Activated T-cell treated with anti-CD3 and anti-CD28 coated beads for 1 hour (primary cell): ENCODE measurements around the gene POLE.

Experiments
- DNase-seq: peaks from one replicate; pipeline ENCODE4 v3.0.0-alpha.2; 2020; ENCODE audit warnings: low read depth

The POLE gene

GRCh38 chr12:132629330-132629729, 57.8 kb downstream of the POLE start:
- DNase-seq, result no peak

- DNase-seq, result no peak
Observed at GRCh38 chr12:132625731-132626430, 61.3 kb downstream of the POLE start.

GRCh38 chr12:132624910-132625630, 62.1 kb downstream of the POLE start:
- DNase-seq, result no peak

GRCh38 chr12:132624186-132624855, 62.8 kb downstream of the POLE start:
- DNase-seq, result no peak

- DNase-seq, result no peak
Observed at GRCh38 chr12:132623072-132623869, 63.9 kb downstream of the POLE start.

GRCh38 chr12:132622437-132623071, 64.6 kb downstream of the POLE start:
- DNase-seq, result no peak

GRCh38 chr12:132621657-132622435, 65.3 kb downstream of the POLE start:
- no peak for DNase-seq

- DNase-seq, result no peak
Observed at GRCh38 chr12:132620899-132621656, 66.1 kb downstream of the POLE start.

GRCh38 chr12:132620113-132620898, 66.8 kb downstream of the POLE start:
- DNase-seq, result no peak

- no peak for DNase-seq
Observed at GRCh38 chr12:132619386-132620112, 67.6 kb downstream of the POLE start.

GRCh38 chr12:132619071-132619385, 68.1 kb downstream of the POLE start:
- DNase-seq, result no peak

- DNase-seq, result no peak
Observed at GRCh38 chr12:132618683-132619043, 68.5 kb downstream of the POLE start, which contains the start of gene P2RX2. P2RX2 (plus strand) TSS chr12:132618776; CDS start chr12:132618817, 41 bp downstream.

GRCh38 chr12:132617822-132618682, 69.1 kb downstream of the POLE start:
- DNase-seq, result no peak

GRCh38 chr12:132617135-132617701, 69.9 kb downstream of the POLE start:
- DNase-seq, result no peak

- DNase-seq, result no peak
Observed at GRCh38 chr12:132615579-132616038, 71.5 kb downstream of the POLE start.

GRCh38 chr12:132614861-132615578, 72.1 kb downstream of the POLE start:
- peak; percentile 81 for DNase-seq

GRCh38 chr12:132614029-132614428, 73.1 kb downstream of the POLE start:
- DNase-seq, result no peak
